GM18499 (cell line): ENCODE measurements around the gene PRLH.

Source experiments
- ATAC-seq: cut with Tn5 transposase; IDR thresholded peaks from one replicate; pipeline ENCODE4 v1.9.1; 2021; ENCODE audit warnings: moderate number of reproducible peaks; ENCODE audit not compliant: insufficient read depth, unreplicated experiment

PRLH gene

DNA sequence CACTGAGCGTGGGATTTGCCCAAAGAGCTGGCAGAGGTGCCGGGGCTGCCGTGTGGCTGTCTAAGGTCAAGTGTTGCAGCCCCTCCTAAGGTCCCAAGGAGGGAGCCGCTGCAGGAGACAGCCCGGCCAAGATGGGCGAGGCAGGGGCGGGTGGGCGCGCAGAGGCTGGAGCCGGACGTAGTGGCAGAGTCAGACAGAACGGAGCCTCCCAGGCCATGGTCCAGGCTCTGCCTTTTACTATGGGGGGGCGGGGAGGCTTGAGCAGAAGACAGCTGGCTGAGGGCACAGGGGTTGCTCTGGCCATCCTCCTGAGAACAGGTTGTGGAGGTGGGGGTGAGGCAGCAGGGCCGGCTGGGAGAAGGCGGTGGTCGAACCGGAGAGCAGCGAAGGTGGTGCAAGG is 27.5 kb upstream of the PRLH start:
- no peak for ATAC-seq

DNA sequence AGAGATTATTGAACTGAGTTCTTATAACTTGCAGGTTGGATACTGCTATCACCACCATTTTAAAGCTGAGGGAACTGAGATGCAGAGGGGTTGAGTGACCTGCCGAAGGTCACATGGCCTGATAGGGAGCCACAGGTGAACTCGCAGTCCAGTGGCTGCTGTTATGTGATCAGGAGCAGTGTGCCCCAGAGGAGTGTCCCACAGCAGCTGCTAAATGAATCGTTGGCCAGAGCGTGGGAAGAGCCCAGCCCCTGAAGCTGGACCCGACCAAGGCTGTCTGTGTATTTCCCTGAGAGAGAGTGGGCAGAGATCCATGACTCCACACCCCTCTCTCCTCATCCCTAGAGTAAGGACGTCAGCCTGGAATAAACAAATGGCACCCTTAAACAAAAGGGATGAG is 26.7 kb upstream of the PRLH start:
- ATAC-seq, result no peak

DNA sequence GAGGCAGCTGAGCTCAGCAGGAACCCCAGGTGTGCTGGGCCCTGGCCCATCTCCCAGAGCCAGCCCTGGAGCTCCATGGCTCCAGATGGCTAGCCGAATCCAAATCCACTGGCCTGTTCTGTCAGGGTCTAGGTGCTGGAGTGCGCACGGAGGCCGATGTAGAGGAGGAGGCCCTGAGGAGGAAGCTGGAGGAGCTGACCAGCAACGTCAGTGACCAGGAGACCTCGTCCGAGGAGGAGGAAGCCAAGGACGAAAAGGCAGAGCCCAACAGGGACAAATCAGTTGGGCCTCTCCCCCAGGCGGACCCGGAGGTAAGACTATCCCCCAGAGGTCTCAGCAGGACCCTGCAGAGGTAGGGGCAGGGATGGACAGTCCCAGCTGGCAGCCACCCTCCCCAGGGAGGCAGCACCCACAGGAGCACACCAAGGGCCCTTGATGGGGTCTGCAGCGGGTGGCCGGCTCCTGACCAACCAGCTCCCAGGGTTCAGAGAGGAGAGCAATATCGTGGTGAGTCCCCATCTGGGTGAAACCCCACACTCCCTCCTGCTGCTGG is 26.1 kb upstream of the PRLH start:
- ATAC-seq, result no peak

DNA sequence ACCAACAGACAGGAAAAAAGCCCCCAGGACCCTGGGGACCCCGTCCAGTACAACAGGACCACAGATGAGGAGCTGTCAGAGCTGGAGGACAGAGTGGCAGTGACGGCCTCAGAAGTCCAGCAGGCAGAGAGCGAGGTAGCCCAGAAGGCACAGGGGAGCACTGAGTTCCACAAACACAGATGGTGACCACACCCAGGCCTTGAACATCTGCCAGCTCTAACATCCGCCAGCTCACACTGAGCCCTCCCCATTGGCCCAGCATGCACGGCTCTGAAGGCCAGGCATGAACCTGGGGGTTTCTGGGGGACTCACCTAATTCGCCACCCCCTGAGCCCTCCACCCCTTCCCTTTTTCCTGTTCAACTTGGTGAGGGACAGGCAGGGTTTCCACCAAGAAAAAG is 25.6 kb upstream of the PRLH start:
- no peak for ATAC-seq

DNA sequence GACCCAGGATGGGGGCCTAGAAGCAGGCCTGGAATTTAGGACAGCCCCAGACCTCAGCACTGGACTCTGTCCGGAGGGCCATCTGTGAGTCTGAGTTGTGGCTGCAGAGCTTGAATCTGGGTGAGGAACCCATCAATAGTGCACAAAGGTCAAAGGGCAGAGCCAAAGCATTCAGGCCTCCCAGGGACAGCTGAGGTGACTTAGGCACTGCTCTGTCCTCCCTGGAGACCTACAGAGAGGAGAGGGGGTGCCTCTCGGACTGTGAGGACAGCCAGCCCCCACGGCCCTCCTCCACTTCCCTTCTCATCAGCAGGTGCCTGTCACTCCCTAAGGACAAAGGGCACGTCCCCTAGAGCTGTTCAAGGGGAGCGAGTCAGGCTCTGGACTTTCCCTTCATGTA is 25.1 kb upstream of the PRLH start:
- no peak for ATAC-seq

DNA sequence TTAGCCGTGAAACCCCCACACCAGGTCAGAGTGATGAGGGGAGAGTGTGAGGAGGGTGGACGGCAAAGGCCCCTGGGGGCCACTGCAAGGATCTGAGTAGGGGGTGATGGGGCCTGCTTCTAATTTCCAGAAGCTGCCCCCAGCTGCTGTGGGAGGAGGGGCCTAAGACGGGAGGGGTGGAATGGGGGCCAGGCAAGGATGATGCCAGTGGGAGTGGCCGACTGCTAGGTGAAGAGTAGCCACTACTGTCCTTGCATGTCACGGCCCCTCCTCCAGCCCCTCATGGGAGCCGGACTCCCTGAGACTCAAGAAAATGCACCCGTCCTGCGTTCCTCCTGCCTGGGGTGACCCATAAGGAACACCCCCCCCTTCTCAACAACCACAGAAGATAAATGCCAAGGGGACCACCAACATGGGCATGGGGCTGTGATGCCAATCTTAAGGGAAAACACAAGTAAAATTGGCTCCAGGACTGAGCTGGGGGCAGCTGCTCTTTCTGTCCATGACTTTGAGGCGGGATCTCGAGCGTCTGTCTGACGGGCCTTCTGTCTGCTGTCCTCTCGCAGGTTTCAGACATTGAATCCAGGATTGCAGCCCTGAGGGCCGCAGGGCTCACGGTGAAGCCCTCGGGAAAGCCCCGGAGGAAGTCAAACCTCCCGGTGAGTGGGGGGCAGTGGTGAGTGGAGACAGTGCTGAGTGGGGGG is 24.2 kb upstream of the PRLH start:
- ATAC-seq, result no peak

DNA sequence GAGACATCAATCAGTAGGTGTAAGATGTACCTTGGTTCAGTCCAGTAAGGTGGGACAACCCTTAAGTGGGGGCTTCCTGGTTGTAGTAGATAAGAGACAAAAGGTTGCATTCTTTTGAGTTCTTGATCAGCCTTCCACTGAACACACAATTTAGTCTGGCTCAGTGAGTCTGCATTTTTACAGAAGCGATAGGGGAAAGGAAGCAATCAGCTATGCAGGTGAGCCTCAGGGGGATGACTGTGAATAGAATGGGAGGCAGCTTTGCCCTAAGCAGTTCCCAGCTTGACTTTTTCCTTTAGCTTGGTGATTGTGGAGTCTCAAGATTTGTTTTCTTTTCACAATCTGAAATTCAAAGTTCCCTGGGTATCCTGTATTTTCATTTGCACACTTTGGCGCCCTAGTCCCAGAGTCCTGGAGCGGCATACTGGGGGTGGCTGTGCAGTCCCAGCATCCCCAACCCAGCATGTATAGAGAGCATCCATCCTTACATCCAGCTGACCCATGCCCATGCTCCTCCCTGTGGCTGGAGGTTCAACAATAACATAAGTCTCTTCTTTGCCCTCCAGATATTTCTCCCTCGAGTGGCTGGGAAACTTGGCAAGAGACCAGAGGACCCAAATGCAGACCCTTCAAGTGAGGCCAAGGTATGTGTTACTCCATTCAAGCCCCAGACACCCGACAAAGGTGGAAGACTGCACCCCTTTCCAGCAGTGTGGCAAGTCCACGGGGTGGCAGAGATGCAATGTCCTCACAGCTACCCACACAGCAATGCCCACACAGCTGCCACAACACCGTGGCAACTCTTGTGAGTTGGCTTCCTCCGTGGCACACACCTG is 20.1 kb upstream of the PRLH start:
- ATAC-seq, result no peak

DNA sequence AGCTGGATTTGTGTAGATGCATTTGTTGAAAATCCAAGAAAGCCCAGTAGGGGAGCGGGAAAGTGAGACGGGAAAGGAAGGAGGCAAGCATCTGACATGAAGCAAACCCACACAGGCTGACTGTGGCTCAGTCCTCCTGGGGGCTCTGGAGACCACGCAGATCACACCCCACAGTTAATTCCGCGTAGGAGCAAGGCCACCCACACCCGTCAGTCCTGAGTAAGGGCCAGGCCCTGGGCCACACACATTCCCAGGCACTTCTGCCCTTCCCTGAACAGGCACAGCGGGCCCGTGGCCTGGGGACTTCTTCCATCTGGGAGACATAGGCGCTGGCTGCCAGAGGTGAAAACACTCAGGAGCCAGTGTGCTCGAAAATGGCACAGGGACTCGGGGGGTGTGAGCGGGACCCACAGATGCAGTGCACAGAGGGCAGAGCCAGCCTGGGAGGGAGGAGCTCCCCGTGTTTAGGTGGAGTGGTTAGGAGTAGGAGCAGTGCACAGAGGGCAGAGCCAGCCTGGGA is 19.4 kb upstream of the PRLH start:
- no peak for ATAC-seq

DNA sequence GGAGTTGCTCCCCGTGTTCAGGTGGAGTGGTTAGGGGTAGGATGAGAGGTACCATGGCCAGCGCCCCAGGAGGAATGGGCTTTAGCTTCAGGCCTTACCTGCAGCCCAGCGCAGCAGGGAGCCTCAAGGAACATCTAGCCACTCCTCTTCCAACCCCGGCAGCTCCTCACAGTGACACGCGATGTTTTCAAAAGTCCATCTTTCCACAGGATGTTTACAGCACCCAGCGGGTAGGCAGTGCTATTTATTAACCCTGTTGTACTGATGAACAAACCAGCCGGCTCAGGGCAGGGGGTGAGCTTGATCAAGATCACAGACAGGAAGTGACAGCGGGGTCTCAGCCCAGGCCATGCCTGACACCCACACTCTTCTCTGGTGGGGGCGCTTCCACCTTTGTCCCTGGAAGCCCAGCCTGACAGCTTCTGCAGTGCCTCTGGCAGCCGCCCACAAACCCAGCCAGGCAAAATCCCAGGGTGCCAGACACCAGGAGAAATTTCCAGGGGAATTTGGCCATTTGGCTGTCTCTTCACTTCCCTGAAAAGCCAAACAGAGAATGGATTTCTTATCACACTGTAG is 18.4 kb upstream of the PRLH start:
- ATAC-seq, result no peak

DNA sequence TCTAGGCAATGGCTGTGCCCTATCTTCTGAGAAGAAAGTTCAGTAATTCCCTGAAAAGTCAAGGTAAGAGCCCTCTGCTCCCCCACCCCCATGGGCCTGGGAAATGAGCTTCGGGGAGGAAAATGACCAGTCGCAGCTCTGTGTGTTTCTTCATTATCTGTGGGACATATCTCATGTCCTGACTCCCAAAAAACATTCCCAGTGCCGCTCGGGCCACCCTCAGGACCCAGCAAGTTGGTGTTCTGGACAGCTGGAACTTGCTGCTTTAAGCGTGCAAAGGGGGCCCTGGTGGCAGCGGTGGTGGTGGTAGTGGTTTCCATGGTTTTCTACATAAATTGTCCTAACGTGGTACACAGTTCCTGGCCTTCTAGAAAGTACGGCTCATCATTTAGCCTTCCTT is 17.2 kb upstream of the PRLH start:
- ATAC-seq, result no peak

DNA sequence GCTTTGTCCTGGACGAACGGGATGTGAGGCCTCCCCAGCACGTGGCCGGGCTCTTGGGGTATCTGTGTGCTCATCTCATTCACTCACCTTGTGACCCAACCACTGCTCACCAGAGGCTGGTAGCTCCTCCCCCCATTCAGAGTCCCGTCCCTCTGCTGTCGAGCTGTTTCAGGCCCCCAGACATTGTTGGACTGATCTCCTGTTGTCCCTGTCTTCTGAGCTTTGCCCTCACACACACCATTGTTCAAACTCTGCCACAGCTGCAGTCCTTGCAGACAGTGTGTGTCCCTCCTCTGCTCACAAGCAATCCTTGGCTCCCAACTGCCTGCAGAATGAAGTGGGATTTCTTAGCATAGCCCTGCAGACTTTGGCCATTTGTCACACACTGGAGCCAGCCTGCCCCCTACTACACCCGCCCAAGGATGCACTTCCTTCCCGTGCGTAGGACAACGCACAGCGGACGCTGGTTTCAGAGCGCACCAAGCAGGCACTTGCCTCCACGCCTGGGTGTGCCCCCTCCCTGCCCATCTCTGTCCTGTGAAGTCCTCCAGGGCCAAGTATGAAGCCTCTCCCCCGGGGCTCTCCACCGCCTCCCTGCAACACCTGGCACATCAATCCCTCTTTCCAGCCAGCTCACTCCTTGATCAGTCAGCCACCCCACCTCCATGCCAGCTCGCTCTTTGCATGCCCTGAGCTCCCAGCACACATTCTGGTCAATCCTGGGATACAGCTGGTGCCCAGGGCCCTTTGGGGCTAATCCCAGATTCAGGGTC is 16.5 kb upstream of the PRLH start:
- ATAC-seq, result no peak

DNA sequence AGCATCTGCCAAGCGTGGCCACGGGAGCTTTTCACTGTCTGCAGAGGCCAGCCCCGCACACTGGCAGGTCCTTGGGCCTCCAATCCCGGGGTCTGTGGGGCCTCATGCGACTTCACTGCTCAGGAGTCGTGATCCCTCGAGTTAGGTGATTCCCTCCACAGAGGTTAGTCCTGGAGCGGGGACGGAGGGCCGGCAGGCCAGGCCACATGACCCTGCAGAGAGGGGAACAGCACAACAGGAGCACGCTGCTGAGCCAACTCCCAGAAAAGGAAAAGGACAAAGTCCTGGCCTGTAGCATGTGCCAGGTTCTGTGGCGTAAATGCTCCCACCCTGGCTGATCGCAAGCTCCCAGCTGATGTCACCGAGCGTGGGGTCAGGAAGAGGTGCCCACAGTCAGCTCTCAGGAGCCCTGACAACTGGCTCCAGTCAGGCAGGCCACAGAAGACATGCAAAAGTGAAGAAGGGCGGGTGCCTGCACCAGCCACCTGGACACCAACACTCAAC is 15.3 kb upstream of the PRLH start:
- ATAC-seq, result no peak

DNA sequence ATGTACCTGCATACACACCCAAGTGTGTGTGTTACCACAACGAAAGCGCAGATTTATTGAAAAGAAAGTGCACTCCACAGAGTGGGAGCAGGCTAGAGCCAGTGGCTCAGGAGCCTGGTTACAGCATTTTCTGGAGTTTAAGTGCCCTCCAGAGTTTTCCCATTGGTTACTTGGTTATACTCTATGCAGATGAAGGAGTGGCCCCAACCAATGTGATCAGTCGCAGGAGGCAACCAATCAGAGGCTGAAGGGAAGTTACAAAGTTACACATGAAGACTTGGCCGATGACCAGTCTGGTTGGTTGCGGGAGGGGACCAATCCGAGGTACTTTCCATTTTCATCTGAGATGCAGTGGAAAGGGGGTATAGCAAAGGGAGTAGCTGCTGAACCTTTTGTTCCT is 13.5 kb upstream of the PRLH start:
- ATAC-seq, result no peak

DNA sequence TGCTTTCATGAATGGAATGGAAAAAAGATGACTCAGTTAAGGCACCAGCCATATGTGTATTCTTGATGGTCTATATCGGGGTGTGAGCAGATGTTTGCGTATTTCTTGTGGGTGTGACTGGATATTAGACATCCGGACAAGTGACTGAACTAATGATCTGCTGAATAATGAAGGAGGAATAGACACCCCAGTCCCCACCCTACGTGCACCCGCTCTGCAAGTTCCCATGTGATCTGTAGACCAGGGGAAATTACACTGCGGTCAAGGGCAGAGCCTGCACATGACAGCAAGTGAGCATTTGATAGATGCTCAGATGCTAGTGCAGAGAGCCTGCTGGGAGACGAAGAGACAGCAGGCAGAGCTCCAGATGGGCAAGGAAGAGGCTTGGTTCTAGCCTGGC is 12.4 kb upstream of the PRLH start:
- no peak for ATAC-seq

DNA sequence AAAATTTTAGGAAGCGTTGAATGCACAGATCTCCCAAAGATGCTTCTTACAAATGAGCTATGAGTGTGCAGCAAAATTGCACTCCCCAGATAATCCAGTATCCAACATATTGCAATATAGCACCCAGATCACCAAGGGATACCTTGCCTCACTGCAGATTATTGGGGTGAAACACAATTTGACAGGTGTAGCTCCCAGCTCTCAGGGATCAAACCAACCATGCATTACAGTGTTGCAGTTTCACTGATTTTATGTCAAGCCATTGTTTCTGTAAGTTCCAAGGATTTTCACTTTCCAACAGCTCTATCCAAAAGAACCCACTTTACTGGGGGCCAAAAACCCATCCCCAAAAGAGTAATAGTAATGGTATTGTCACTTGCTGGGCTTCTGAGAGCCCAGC is 10.8 kb upstream of the PRLH start:
- no peak for ATAC-seq

DNA sequence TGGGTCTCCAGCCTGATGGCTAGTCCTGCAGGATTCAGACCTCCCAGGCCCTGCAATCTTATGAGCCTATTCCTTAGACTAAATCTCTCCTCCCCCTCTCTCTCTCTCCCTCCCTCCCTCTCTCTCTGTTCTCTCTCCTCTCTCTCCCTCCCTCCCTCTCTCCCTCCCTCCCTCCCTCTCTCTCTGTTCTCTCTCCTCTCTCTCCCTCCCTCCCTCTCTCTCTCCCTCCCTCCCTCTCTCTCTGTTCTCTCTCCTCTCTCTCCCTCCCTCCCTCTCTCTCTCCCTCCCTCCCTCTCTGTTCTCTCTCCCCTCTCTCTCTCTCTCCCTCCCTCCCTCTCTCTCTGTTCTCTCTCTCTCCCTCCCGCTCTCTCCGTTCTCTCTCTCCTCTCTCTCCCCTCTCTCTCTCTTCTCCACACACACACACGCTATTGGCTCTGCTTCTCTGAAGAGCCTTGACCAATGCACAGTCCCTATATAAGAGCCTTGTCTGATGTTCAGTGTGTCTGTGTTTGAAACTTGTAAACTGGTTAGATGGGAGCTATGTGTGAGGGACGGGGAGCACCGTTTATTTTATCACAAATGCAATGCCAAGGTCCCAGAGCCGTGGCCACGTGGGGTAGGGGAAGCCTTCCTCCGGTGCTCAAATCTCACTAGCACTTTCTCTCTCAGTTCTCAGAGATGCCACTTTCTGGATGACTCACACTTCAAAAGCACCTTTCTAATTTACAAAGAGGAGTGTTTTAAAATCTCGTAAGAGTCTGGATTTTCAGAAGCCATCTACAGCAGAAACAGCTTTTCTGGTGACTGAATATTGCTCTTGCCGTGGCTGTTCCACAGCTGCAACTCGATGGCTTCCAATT is 9.4 kb upstream of the PRLH start:
- peak; percentile 73 for ATAC-seq

DNA sequence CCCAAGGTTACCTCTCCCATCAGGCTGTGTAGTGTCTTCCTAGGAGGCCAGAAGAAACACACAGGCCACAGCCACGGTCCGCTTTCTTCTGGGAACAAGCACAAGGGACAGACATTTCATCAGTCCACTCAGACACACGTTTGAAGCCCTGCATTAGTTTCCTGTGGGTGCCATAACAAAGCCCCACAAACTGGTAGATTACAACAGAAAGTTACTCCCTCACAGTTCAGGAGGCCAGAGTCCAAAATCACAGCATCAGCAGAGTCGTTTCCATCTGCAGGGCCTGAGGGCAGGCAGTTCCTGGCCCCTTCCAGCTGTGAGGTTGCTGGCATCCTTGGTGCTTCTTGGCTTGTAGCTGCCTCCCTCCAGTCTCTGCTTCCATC is 8.8 kb upstream of the PRLH start:
- no peak for ATAC-seq

DNA sequence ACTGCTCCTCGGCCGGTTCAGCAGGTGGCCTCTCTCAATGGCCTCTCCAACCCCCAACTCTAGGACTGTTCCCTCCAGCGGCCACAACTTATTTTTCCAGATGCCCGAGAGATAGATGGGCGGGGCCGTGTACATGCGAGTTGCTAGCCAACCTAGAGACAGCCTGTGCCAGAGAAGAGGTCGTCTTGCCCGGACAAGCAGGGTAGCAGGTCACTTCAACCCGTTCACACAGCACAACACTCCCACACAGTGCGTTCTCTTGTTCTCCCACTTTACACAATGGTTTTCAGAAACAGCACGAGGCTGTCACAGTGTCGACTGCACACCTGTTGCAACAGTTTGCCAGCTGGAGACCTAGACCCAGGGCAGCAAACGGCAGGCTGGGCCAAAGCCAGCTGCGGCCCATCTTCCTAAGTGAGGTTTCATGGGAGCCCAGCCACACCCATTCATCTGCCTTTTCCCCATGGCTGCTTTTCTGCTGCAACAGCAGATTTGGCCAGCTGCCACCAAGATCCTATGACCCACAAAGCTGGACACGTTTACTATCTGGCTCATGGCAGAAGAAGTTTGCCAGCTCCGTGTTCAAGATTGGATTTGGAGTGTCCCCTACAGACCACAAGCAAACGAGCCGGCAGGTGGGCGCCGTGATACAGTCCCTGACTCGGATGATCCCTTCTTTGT is 7.3 kb upstream of the PRLH start:
- no peak for ATAC-seq

DNA sequence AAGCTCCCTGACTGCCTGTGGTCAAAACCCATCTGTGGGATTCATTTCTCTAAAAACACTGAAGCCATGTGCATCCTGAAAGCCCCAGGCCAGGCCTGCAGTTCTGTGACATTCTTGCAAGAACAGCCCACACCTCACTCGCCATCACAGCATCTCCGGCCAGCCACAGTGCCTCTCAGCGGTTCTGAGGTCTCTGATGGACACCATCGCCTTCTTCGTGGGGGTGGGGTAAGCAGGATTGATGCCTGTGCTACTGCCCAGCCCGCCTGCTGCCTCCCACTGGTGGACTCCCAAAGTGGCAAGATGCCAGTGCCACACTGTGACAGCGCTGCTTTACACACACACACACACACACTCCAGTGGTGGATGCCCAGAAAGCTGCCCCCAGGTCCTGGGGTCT is 5.2 kb upstream of the PRLH start:
- no peak for ATAC-seq
